Activated CD8-positive, alpha-beta memory T cell treated with anti-CD3 and anti-CD28 coated beads, Interleukin-2, amount 50 U/mL, for 48 hours (primary cell): Measurements from ENCODE around the gene GRIN2D.
"Not testable (repeated sequence)": the region's sequence is repeated elsewhere in the genome, so short reads cannot be mapped to it uniquely, and the experiment has no call there.

Experiments used
- DNase-seq: peaks from one replicate; pipeline ENCODE4 v3.0.0-alpha.2; 2020

GRIN2D gene

DNA sequence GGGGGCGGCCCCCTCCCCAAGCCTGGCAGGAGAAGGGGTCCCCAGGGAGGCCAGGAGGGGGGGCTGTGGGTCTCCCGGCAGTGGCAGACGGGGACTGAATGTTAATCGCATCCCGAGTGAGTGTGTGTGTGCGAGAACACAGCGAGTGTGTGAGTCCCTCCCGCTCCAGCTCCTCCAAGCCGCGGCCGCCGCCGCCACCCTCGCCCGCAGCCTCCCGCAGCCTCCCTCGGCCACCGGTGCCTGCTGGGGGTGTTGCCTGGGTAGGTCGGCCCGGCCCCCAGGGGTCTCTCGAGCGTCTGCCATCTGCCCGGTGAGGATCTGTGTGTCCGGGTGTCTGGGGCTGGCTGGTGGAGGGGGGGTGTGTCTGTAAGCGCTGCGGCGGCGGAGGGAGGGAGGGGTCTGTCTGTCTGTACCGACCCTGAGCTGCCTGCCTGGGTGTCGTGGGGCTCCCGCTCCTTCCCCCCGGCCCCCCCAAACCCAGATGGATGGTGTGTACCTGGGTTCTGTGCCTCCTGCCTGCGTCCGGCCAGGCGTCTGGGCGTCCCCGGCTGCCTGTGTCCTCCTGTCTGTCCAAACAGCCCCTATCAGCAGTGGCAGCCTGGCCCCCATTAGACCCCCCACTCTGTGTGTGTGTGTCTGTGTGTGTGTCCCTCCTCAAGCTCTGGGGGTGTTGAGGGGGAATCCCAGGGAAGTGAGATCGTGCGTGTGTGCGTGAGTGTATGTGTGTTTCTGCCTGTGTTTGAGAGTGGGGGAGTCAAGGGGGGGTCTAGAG lies at the start of gene GRIN2D:
Gene GRIN2D (plus strand): TSS at position 110 of the 772 bp plus-strand sequence. CDS start 4,725 bp downstream, outside the sequence.
- no peak for DNase-seq

DNA sequence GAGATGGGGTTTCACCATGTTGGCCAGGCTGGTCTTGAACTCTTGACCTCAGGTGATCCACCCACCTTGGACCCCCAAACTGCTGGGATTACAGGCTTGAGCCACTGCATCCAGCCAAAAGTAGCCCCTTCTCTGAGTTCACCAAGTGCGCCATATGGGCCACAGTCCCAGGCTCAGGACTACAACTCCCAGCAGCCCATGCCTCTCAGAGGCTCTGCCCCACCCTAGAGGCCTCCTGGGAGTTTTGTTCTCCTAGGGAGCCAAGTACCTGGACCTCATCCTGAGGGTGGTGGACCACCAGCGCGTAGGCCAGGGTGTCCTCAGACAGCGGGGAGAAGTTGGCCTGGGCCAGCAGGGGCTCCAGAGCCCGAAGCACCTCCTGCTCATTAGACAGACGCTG lies 48.6 kb upstream of the GRIN2D start:
- no peak for DNase-seq

DNA sequence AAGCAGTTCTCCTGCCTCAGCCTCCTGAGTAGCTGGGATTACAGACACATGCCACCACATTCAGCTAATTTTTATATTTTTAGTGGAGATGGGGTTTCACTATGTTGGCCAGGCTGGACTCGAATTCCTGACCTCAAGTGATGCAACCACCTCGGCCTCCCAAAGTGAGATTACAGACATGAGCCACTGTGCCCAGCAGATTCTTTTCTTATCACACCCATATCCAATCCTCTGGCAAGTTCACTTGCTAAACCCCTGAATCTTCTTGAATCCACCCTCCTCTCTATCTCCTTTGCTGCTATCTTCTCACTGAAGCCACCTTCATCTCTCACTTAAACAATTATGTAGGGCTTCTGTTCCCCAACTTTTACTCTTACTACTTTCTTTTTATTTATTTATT lies 47.3 kb upstream of the GRIN2D start:
- no peak for DNase-seq

DNA sequence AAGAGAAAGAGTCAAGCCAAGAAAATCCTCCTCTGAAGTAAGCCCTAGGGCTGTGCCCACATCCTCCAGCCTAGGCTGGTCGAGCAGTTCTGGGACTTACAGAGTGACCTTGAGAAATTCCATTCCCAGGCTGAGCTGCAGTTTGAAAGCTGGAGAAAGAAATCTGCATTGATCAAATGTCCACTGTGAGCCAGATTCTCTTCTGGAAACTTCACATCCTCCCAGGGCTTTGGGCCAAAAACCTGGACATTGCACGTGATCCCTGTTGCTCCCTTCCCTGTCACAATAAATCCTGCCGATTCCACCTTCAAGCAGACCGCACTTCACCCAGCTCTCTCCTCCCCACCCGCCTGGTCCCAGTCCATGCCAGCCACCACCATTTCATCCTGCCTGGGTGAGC lies 45.4 kb upstream of the GRIN2D start:
- no peak for DNase-seq

DNA sequence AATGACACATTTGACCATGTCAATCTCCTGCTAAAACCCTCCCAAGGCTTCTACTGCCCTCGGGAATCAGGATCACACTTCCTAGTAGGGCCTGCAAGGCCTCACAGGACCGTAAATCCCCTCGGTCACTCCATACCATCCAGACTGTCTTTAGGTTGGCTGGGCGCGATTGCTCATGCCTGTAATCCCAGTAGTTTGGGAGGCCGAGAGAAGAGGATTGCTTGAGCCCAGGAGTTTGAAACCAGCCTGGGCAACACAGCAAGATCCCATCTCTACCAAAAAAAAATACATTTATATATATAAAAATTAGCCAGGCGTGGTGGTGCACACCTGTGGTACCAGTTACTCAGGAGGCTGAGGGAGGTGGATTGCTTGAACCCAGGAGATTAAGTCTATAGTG lies 44.7 kb upstream of the GRIN2D start:
- no peak for DNase-seq

DNA sequence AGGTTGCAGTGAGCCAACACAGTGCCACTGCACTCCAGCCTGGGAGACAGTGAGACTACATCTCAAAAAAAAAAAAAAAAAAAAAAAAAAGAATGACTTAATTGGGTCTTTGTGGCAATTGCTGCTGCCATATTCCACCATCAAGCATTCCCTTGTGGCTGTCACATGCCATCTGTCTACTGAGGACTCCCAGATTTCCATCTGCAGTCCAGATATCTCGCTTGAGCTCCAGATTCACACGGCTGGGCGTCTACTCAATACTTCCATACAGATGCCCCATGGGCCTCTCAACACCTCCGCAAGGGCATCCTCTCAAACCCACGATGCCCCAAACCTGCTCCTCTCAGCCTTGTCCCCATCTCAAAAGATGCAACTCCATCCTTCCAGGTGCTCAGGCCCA lies 42.6 kb upstream of the GRIN2D start:
- no peak for DNase-seq

DNA sequence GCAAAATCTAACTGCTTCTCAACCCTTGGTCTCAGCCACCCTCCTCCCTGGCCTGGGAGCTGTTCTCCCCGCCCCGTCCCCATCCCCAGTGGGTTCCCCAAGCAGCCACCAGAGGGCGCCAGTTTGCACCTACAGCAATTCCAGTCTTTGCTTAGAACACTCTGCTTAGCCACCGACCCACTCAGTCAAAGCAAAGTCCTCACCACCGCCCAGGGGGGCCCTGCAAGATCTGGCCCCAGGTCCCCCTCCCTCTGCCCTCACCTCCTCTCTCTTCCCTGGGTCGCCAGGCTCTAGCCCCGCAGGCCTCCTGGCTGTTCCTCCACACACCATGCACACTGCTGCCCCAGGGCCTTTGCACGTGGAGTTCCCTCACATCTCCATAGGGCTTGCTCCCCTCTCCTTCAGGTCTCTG lies 42.1 kb upstream of the GRIN2D start:
- DNase-seq, result peak; percentile 97

DNA sequence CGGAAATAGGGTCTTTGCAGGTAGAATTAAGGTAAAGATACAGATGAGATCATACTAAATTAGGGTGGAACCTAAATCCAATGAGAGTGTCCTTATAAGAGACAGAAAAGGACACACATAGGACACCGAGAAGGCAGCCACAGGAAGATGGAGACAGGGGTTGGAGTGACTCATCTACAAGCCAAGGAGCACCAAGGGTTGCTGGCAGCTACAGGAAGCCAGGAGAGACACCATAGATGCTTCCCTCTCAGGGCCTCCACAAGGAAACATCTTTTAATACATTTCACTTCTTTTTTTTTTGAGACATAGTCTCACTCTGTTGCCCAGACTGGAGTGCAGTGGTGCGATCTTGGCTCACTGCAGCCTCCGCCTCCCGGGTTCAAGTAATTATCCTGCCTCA lies 39.8 kb upstream of the GRIN2D start:
- DNase-seq, result no peak

DNA sequence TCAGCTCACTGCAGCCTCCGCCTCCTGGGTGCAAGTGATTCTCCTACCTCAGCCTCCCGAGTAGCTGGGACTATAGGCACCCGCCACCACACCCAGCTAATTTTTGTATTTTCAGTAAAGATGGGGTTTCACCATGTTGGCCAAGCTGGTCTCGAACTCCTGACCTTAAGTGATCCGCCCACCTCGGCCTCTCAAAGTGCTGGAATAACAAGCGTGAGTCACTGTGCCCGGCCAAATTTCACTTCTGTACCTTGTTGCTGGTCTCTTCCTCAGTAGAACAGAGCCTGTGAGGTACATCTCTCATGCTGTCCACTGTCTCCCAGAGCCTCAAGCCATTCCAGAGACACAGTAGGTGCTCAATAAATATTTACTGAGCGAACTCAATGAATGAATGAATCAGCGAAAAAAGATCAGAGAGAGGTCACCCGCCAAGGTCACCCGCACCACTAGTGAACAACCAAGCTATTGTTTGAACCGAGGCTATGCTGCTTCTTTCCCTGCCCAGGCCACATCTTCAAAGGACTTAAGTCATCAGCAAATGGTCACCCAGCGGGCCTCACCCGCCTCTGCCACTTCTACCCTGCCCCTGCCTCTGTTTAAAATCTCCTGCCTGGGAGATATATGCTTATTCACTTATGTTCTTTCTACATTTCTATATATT lies 39.0 kb upstream of the GRIN2D start:
- DNase-seq, result no peak

DNA sequence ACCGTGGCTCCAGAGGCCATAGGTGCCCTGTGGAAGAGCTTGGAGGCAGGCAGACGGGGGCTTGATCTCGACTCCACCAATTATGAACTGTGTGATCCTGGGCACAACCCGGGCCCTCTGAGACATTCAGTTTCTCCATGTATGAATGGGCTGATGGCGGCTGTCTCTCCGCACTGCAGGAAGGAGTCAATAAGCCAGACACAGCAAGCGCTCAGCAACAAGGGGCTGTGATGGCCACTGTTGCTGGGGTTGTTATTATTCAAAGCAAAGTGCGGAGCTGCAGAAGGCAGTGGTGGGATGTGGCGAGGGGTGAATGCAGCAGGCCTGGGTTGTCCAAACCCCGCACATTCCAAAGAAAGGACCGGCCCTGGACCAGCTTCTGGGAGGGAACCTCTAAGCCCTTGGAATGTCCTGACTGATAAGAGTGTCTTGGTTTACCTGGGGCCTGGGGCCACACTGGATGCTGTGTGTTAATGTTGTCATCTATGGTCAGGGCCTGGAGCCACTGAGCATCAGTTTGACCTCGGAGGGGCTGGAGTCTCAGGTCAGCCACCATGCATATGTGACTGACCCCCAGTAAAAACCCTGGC lies 38.0 kb upstream of the GRIN2D start:
- DNase-seq, result no peak

DNA sequence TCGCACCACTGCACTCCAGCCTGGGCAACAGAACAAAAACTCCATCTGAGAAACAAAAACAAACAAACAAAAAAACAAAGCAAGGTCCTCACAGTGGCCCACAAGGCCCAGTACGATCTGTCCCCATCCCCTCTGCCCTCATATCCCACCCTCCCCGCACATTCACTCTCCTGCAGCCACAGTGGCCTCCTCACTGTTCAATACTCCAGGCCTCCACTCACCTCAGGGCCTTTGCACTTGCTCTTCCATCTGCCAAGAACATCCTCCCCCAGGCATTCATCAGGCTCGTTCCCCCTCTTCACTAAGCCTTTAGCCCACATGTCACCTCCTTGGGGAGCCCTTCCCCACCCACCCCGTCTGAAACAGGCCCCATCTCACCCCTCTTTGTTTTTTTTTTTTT lies 34.3 kb upstream of the GRIN2D start:
- DNase-seq, result no peak

DNA sequence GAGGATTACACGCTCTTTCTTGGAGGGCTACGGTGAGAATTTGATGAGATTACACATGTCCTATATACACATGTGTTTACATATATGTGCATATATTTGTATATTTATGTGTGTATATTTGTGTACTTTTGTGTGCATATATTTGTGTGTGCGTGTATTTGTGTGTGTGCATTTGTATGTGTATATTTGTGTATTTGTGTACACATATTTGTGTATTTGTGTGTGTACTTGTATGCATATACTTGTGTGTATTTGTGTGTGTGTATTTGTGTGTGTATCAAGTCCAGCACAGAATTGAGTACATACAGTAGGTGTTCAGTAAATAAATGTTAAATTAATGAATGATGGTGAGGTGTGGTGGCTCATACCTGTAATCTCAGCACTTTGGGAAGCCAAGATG lies 31.6 kb upstream of the GRIN2D start:
- DNase-seq, result no peak

DNA sequence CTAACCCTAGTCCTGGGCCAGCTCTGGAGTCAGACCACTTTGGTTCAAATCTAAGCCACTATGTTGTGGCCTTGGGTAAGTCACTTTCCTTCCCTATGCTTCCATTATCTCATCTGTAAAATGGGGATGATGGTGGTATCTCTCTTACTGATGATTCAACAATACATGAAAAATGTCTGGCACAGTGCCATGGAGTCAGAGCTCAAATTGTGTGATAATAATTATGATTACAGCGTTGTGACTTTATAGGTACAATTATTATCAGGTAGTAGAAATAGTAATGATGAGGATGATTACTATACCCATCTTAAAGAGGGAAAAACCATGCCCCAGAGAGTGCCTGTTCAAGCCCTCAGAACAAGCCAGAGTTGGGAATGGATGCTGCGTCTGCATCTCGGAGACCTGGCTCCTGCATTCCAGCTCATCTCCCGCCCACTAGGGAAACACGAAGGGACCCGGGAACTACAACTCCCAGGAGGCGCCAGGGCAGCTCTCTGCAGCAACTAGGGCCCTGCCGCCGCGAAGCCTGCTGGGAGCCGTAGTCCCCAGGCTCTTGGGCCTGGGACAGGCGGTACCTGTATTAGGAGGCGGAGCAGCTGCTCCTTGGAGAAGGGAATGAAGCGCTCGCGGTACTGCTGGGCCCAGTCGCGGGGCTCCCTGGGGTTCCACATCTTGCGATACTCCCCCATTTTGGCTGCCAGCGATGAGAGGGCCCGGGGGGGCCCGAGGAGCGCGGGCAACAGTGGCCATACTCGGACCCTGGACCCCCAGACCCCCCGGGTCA lies 30.6 kb upstream of the GRIN2D start:
- DNase-seq, result peak; percentile 92

DNA sequence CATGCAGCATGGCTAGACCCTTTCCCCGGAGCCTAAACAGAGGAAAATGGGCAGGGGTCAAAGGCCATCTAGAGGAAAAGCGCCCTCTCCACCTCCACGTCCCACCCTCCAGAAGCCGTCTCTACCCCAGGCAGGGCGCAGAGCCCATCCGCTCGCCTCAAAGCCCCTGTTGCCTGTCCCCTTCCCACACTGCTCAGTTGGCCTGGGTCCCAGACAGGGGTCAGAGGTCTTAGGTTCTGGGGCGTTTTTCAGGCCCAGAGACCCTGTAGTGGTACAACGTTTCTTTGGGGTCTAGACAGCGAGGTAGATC lies 30.0 kb upstream of the GRIN2D start:
- DNase-seq, result peak; percentile 77

DNA sequence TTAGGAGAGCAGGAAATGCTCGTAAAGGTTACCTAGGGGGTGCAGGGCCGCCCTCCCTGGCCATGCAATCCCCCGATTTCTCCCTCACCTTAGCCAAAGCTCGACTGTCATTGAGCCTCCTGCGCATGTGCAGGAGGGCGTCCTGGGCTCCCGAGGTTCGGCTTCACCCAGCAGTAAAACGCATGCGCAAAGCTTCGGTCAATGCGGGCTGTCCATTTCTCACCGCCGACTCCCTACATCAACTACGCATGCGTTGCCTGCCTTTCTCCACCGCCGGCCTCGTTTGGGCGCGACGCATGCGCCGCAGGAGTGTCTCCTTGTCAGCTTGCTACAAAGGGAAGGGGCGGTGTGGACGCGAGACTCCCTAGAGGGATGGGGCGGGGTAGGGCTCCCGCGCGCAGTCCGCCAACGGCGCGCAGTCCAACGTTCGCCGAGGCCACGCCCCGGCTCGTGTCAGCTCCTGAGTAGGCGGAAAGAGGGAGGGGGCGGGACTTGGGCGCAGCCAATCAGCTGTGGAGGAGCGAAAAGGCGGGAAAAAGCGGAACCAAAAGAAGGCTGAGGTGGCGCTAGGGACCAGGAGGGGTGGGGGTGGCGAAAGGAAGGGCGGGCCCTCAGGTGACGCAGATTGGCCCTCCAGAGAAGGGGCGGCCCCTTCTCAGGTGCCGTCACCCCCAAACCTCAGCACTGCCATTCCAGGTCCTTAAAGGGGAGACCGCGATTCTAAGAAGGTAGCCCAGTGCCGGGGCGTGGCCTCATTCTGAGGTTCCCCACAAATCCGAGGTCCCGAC lies 29.5 kb upstream of the GRIN2D start, which contains the start of the genes SYNGR4 and TMEM143:
Gene SYNGR4 (plus strand): TSS at position 558 of the 788 bp plus-strand sequence. CDS start 1,476 bp downstream, outside the sequence.
Gene TMEM143 (minus strand): TSS at position 131 of the 788 bp plus-strand sequence. CDS start 20 bp downstream, at position 111.
- peak; percentile 97 for DNase-seq

DNA sequence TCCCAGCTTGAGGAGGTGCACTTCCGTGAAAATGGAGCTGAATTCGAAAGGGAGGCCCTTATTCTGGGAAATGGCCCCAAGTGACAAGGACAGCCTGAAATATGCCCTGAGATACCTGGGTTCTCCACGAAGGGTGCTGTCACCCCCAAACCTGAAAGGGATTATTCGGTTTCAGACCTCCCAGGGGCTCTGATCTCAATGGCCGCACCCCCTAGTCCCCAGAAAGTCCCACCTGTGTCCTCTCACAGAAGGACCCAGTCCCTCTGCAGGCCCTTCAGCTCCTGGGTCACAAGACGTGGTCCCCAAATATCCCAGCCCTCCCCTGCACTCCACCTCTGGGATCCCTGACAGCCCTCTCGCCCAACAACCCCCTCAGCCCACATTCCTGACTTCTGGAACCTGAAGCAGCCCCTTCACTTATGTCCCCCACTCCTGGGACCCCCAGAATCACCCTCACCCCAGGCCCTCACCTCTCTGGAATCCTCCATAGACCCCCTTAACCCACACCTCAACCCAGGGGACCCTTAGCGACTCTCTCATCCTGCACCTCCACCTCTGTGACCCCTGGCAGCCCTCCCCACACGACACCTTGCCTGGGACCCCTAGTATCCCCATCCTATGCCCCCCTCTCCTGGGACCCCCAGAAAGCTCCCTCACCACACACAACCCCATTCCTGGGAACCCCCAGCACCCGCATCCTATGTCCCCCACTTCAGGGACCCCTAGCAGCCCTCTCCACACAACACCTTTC lies 28.7 kb upstream of the GRIN2D start:
- DNase-seq, result no peak

DNA sequence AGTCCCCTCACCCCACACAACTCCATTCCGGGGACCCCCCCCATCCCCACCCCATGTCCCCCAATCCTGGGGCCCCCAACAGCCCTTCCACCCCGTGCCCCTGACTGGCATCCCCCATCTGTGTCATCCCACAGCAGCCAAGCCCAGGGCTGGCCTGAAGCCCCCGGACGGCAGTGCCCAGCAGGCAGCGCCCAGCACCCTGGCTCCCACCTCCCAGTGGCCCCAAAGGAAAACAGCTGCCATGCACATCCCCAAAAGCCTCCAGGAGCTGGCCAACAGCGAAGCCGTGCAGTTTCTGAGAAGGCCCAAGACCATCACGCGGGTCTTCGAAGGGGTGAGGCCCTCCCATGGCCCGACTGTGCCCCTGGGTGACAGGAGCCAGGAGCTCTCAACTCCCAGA lies 27.9 kb upstream of the GRIN2D start:
- DNase-seq, result no peak

DNA sequence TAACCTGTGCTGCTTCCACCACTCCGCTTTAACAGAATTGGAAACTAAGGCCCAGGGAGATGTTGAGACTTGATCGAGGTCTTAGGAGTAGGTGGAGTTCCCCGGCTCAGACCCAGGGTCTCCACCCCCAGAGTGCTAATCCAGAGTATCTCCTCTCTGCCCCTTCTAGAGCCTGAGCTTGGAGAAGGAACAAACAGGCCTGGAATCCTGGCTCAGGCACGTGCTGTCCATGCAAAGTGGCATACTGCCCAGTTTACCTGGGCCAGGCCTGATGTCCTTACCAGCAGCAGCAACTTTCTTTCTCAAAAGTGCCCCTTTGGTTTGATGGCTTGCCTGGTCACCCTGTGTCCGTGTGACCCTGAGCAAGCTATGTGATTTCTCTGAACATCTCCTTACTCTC lies 25.6 kb upstream of the GRIN2D start:
- no peak for DNase-seq

DNA sequence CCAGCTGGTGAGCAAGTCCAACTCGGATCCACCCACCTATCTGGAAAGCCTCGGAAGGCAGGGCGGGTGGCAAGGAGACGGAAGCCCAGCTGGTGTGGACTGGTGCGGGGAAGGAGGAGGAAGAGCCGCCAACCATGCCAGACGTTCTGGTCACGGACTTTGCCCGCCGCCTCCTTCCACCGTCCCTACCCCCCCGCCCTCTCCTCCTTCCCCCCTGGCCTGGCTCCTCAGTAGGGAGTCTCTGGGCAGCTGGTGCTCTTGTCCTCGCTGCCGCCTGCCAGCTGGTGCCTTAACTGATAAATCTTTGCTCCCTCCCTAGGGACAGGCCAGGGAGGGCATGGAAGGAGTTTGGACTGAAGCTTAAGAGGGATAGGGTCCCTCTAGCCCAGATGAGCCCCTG lies 24.5 kb upstream of the GRIN2D start:
- no peak for DNase-seq

DNA sequence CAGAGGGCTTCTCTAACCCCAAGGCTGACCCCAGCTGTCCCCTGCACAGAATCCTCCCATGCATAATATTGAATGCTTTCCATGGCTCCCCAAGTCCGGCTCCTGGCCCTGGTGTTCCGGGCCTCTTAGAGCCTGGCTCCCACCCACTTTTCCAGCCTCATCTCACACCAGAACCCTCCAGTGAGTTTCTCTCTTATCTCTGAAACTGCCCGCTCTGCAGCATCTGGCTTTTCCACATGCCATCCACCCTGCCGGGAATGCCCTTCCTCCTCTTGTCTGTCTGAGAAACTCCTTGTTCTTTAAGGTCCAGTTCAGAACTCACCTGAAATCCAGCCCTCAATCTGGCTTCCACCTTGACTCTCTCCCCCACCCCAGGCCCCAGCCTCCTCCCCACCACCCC lies 22.5 kb upstream of the GRIN2D start:
- no peak for DNase-seq

DNA sequence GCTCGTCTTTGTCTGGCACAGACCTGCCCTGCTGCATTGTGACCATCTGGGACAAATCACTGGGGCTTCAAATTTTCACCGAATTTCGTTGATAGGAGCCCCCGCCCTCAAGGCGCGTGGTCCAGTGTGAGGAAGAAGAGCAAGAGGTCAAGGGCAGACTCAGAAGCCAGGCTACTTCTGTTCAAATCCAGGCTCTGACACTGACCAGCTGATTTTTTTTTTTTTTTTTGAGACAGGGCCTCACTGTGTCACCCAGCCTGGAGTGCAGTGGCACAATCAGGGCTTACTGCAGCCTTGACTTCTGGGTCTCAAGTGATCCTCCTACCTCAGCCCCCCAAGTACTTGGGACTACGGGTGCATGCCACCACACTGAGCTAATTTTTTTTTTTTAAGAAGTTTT lies 22.1 kb upstream of the GRIN2D start:
- no peak for DNase-seq

DNA sequence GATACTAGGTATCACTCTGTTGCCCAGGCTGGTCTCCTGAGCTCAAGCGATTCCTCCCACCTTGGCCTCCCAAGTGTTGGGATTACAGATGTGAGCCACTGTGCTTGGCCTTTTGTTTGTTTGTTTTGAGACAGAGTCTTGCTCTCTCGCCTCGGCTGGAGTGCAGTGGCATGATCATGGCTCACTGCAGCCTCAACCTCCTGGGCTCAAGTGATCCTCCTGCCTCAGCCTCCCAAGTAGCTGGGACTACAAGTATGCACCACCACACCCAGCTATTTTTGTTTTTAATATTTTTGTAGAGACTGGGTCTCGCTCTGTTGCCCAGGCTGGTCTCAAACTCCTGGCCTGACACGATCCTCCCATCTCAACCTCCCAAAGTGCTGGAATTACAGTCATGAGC lies 21.7 kb upstream of the GRIN2D start:
- DNase-seq, result not testable (repeated sequence)
